SJSA1 (cell line): ENCODE measurements around the gene TTC28. TPM values are rescaled to one million over a fixed set of nuclear protein-coding genes. Genes with fewer than 3 reads are reported as not detected.

Experiments
- DNase-seq, 2 experiments: peaks; one replicate each; pipeline ENCODE4 v3.0.0-alpha.2; 2015 to 2020; ENCODE audit warnings: low spot score in 2 of 2, low read depth in 1 of 2
- H3K27ac ChIP-seq: fragments of 250-450 bp; sonication (Bioruptor Pico); 2 replicates; pipeline ENCODE4 v1.5.1; 2020; ENCODE audit warnings: mild to moderate bottlenecking, moderate library complexity
- H3K27me3 ChIP-seq: fragments of 250-450 bp; sonication (Bioruptor Pico); replicated peaks from 2 replicates; pipeline ENCODE4 v1.5.1; 2020; ENCODE audit warnings: mild to moderate bottlenecking, moderate library complexity
- H3K36me3 ChIP-seq: fragments of 250-450 bp; sonication (Bioruptor Pico); 2 replicates; pipeline ENCODE4 v1.5.1; 2020; ENCODE audit warnings: mild to moderate bottlenecking
- H3K4me1 ChIP-seq: fragments of 250-450 bp; sonication (Bioruptor Pico); replicated peaks from 2 replicates; pipeline ENCODE4 v1.6.1; 2021; ENCODE audit warnings: mild to moderate bottlenecking
- H3K4me3 ChIP-seq: fragments of 250-450 bp; sonication (Bioruptor Pico); 2 replicates; pipeline ENCODE4 v1.5.1; 2020; ENCODE audit warnings: mild to moderate bottlenecking
- H3K9me3 ChIP-seq: fragments of 250-450 bp; sonication (Bioruptor Pico); replicated peaks from 2 replicates; pipeline ENCODE4 v1.5.1; 2020; ENCODE audit warnings: mild to moderate bottlenecking
- total RNA-seq: library from RNA; depleted of rRNA; stranded (reverse); fragments of >200 nt; shearing (Covaris generic); gene quantifications from 2 replicates; pipeline ENCODE4 v1.2.3, GENCODE V29; 2014

The TTC28 gene
- total RNA-seq, 1 experiment from 2014 or later = 9.7 TPM

DNA sequence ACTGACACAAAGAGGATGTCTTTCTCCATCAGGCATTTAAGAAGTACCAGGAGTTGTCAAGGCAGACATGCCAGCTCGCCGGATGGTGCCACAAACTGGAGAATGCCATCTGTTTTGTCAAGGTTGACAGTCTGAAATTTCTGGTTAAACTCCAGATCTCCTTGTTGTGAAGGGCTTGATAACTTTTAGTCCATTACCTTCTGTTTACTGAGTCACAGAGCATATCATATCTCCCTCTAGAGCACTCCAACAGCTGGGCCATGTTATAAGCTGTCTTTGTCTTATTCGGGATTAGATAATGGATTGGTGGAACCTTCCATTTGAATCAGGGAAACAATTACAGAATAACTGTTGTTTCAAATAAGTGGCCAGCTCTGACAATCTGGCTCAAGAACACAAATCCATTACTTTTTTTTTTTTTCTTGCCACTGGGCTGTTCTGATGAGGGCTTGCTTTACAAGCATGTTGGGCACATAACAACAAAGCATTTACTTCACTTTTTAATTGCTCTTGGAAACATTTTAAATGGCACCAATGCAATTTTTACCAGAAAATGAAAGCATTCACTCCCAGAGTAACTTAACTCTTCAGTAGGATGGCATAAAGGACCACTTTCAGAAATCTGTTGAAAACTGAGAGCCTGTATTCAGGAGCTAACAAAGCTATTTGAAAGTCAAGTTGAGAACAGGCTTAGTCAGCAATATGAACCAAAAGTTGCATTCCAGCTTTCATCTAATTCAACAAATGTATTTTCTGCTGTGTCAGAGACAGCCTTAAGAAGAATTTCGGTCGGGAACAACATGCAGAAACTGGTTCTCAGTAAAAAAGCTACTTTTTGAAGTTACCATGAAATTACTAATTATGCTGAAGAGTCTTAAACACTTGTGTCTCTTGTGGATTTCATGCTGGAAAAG lies 533.0 kb downstream of the TTC28 start:
- Histone ChIP-seq H3K36me3 (no peaks in the 10 kb centered on the region), H3K4me1 (peaks cover 22% of the 10 kb centered on the region), H3K27me3 (no peaks in the 10 kb centered on the region), H3K27ac (no peak overlapping the region), H3K4me3 (no peak overlapping the region), H3K9me3 (no peaks in the 10 kb centered on the region)
- no peak for DNase-seq

DNA sequence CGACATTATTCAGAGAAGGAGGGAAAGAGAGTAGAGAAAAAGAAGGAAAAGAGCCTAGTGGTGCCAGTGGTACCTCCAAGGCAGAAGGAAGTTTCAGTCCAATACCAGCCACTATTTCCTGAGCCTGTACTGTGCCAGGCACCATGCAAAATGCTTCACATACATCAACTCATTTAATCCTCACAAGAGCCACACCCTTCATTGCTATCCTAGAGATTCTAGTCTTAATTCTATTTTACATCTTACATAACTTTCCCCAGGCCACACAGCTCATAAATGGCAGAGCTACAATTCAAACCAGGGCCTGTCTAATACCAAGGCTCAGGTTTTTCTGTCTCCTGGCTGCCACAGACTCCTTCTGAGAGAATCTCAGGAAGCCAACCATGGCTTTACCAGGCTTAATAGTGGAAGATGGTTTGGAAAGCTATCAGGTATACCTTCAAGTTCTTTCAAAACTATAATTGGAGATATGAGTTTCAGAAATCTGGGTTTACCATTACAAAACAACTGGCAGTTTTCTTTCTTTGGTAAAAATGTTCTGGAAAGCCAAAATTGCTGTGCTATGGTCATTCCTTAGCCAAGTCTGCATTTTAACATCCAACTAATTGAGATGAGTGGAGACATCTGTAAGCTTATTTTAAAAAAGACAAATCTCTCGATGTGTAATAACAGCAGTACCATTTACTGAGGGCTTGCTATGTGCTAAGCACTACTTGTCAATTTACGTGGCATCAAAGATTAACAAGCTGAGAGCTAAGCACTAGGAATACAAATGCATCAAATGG lies 535.5 kb downstream of the TTC28 start:
- H3K36me3 ChIP-seq = no peaks in the 10 kb centered on the region
- no peaks in the 10 kb centered on the region for H3K27me3 ChIP-seq
- no peaks in the 10 kb centered on the region for H3K9me3 ChIP-seq
- H3K27ac ChIP-seq = no peak overlapping the region
- H3K4me1 ChIP-seq = peaks cover 47% of the 10 kb centered on the region
- no peak for DNase-seq
- H3K4me3 ChIP-seq = no peak overlapping the region

DNA sequence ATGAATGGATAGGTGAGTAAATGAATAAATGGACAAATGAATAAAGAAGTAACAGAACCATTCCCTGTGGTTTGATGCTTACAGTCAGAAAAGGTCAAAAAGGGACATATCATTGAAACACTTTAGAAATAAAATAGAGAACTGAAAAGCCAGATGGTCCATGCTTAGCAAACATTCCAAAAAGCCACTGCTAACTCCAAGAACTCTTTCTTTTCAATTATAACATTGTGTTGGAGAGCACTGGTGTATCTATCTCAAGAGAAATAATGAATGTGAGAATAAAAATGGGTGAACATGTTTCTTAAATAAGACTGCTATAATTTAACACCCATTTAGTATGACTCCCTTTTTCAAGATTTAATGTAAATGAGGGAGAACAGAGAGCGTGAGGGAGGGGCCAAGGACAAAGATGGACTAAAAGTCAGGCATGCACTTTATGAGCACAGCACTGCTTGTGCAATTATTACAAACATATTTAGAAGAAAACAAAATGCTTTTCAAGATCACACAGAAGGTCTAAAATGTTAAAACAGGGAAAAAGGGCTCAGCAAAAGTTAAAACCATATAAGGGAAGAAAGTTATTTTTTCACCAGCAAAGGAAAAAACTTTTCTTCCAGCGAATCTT lies 536.3 kb downstream of the TTC28 start:
- no peak overlapping the region for H3K4me3 ChIP-seq
- no peaks in the 10 kb centered on the region for H3K27me3 ChIP-seq
- DNase-seq = no peak
- H3K27ac ChIP-seq = peak overlapping the region; percentile 89
- H3K36me3 ChIP-seq = no peaks in the 10 kb centered on the region
- no peaks in the 10 kb centered on the region for H3K9me3 ChIP-seq
- H3K4me1 ChIP-seq = peaks cover 49% of the 10 kb centered on the region

DNA sequence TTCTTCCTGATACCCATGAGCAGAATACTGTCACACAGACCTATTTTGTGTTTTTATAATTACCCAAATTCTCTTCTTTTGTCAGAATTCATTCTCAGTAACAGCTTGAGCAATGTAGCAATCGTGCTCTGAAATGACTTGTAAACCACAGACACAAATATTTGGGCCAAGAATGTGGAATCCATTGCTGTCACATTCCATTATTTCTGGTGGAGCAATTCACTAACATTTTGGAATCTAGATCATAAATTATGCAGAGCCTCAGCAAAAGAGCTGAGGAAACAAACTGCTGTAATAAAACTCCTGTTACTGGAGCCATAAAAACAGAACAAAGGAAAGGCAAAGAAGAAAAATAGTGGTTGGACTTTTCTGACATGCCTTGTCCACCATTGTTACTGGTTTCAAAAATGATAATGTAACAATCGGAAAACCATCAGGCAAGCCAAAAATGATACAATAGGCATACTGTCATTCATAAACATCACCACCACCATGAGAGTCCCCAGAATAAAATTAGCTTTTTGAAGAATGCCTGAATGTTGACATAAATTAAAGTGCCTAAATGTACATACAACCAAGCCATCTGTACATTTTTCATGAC lies 537.2 kb downstream of the TTC28 start:
- Histone ChIP-seq H3K27ac (peak overlapping the region; percentile 89), H3K36me3 (no peaks in the 10 kb centered on the region), H3K4me1 (peaks cover 49% of the 10 kb centered on the region), H3K27me3 (no peaks in the 10 kb centered on the region), H3K4me3 (no peak overlapping the region), H3K9me3 (no peaks in the 10 kb centered on the region)
- DNase-seq = peak; percentile 51 to 92

DNA sequence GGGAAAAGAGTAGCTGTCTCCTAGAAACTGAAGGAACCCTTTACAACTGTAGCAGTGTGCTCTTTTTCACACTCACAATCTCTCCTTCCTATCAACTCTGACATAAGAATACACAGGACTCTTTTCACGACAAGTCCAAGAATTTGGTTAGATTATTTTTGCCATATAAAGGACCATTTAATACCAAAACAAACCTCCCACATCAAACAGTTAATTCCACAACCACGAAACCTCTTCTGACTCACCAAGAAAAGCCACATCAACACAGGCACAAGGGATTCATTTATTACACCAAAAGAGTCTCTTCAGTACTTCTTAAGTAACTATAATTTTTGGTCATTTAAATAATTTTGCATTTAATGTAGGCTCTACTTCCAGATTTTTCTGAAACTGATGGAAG lies 538.0 kb downstream of the TTC28 start:
- H3K36me3 ChIP-seq = no peaks in the 10 kb centered on the region
- peaks cover 49% of the 10 kb centered on the region for H3K4me1 ChIP-seq
- DNase-seq = peak in 1 of 2 experiments; percentile 85
- H3K27ac ChIP-seq = peak overlapping the region; percentile 89
- no peaks in the 10 kb centered on the region for H3K27me3 ChIP-seq
- H3K4me3 ChIP-seq = no peak overlapping the region
- no peaks in the 10 kb centered on the region for H3K9me3 ChIP-seq

DNA sequence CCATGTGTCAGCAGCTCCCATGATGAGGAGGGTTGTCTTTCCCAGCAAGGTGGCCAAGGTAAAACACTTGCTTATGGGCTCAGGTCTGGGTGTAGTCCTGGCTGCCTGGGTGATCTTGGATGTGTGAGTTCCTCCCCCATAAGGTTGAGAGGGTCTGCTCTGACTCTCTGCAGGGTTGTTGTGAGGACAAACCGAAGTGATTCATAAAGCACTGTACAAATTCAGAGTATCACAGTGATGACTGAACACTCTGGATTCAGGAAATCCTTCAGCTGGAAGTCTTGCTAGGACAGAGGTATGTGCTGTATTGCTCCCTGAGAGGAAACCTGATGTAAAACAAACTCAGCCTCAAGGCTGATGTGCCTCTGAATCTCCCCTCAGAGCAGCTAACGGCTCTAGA lies 539.7 kb downstream of the TTC28 start:
- Histone ChIP-seq H3K27me3 (no peaks in the 10 kb centered on the region), H3K27ac (peak overlapping the region; percentile 57)

DNA sequence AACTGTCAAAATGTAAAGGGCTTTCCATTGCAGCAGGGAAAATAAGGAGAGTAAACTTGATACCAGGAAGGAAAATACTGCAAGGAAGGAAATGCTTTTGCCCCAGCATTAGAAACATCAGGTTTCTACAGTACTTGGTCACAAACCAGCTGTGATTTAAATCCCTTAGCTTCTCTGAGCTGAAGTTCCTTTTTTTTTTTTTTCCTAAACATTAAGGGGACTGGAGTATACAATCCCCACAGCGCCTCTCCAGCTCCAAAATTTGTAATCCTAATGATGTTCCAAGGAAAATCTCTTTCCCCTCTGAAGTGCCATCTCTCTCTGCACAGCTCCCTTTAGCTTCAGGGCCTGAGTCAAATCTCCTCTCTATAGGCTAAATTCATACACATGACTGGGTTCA lies 540.1 kb downstream of the TTC28 start:
- H3K27me3 ChIP-seq = no peaks in the 10 kb centered on the region
- H3K9me3 ChIP-seq = no peaks in the 10 kb centered on the region
- no peaks in the 10 kb centered on the region for H3K36me3 ChIP-seq
- H3K4me3 ChIP-seq = no peak overlapping the region
- H3K4me1 ChIP-seq = peaks cover 49% of the 10 kb centered on the region
- DNase-seq = no peak
- H3K27ac ChIP-seq = peak overlapping the region; percentile 57; the same call in 1 of the 2 replicates

More for the DNA sequence above, 539.7 kb downstream of the TTC28 start:
- no peak overlapping the region for H3K4me3 ChIP-seq
- no peaks in the 10 kb centered on the region for H3K9me3 ChIP-seq
- DNase-seq = peak; percentile 51 to 65
- peaks cover 49% of the 10 kb centered on the region for H3K4me1 ChIP-seq
- H3K36me3 ChIP-seq = no peaks in the 10 kb centered on the region

DNA sequence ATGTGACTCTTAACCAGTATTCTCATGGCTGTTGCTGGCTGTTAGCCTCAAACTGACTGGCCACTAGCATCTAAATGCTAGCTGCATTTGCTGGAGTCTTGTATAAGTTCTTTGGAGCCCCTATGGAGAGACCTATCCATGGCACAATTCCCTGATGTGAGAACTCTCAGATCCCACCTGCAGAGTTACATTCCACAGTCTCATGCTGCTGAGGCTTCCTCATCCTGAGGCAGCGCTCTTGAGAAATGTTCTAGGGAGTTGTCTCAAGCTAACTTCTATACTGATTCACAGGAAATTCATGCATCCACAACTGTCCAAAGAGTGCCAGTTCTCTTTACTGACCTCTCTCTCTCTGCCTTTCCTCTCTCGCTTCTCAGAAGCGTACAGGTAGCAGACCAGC lies 542.6 kb downstream of the TTC28 start:
- Histone ChIP-seq H3K27me3 (no peaks in the 10 kb centered on the region), H3K4me3 (no peak overlapping the region), H3K36me3 (no peaks in the 10 kb centered on the region), H3K27ac (no peak overlapping the region), H3K9me3 (no peaks in the 10 kb centered on the region), H3K4me1 (peaks cover 31% of the 10 kb centered on the region)
- DNase-seq = no peak

DNA sequence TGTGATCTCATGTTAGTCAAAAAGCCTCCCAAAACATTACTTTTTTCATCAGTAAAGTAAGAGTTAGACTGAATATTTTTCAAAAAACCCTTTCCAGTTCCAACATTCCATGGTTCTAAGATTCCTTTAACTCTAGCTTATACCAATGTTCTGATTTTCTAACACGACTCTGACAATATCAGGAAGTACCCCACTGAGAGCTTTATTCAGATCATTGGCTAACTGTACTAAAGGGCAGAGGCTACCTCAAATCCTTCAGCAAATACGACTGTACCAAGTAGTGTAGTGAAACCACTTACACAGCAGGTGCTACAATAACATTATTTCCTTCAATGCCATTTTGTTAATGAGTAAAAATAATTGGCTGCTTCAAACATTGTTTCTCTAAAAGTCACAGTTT lies 547.2 kb downstream of the TTC28 start:
- no peak overlapping the region for H3K27ac ChIP-seq
- no peaks in the 10 kb centered on the region for H3K9me3 ChIP-seq
- DNase-seq = no peak
- no peaks in the 10 kb centered on the region for H3K27me3 ChIP-seq
- H3K4me1 ChIP-seq = no peaks in the 10 kb centered on the region
- H3K36me3 ChIP-seq = no peaks in the 10 kb centered on the region
- no peak overlapping the region for H3K4me3 ChIP-seq

DNA sequence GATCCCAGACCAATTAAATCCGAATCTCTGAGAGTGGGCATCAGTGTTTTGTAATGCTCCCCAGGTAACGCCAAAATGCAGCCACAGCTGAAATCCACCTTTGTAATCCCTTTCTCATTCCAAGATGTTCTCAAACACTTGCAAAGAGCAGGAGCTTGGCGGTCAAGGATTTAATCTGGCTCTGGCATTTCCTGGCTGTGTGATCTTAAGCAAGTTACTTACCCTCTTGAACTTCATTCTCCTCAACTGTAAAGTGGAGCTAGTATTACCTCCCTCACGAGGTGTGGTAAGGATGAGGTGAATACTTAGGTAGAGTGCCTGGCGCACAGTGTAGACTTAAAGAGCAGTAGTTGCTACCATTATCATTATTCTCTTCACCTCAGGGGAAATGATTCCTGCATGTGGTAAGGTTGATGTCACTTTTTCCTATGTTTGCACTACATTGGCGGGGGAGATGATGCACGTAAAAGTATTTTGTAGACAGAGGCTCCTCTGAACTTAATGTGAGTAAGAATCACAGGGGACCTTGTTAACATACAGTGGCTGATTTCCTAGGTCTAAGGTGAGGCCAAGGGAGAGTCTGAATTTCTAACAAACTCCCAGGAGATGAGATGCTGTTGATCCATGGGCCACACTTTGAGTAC lies 550.2 kb downstream of the TTC28 start:
- DNase-seq = no peak
- Histone ChIP-seq H3K27ac (no peak overlapping the region), H3K27me3 (no peaks in the 10 kb centered on the region), H3K36me3 (no peaks in the 10 kb centered on the region), H3K4me1 (no peaks in the 10 kb centered on the region), H3K9me3 (no peaks in the 10 kb centered on the region), H3K4me3 (no peak overlapping the region)

DNA sequence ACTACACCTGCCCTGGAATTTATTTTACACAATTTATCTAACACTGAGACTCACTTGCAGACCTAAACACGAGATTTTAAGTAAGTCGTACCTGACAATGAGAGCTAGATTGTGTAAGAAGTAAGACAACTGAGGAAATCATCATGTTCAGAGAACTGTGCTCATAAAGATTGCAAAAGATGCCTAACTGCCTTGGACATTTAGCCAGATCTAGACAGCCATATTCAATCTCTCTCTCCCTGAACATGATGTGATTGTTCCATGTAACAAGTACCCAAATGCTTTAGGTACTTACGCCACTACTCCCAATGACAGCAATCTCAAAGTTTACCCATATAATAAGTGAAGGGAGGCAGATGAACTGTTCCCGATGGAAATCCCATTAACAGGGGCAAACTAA lies 550.8 kb downstream of the TTC28 start:
- Histone ChIP-seq H3K27ac (no peak overlapping the region), H3K27me3 (no peaks in the 10 kb centered on the region), H3K9me3 (no peaks in the 10 kb centered on the region), H3K4me1 (no peaks in the 10 kb centered on the region), H3K4me3 (no peak overlapping the region), H3K36me3 (no peaks in the 10 kb centered on the region)
- no peak for DNase-seq

DNA sequence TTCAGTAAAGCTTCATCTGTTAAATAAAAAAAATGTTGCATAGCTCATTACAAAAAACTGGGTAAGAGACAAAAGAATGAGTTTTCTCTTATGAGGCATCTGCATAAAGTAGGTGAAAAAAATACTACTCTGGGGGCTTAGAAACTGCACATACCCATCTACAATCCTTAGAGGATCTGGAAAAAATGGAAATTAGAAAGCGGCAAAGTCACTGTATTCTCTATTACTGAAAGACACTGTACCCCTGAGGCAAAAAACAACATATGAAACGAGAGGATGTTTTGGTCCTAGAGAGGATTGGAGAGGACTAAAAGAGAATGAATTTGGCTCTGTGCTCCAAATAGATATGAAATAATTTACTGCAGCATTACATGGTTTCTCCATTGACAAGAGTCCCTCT lies 553.8 kb downstream of the TTC28 start:
- H3K4me3 ChIP-seq = no peak overlapping the region
- no peak for DNase-seq
- no peaks in the 10 kb centered on the region for H3K36me3 ChIP-seq
- H3K4me1 ChIP-seq = 0 out of 2 replicates have a peak, but pooled peaks cover 4% of the 10 kb centered on the region
- H3K27ac ChIP-seq = no peak overlapping the region
- no peaks in the 10 kb centered on the region for H3K9me3 ChIP-seq
- H3K27me3 ChIP-seq = no peaks in the 10 kb centered on the region
